ENCODE measurements around the gene ZRANB2.

The ZRANB2 gene

GRCh38 chr1:71027991-71028390 is 52.8 kb downstream of the ZRANB2 start:
- DNase-seq, result no peak

GRCh38 chr1:71026093-71026492 is 54.7 kb downstream of the ZRANB2 start:
- DNase-seq, result no peak

- DNase-seq, result no peak
Measured at GRCh38 chr1:71023515-71023914, 57.3 kb downstream of the ZRANB2 start.

GRCh38 chr1:71019233-71019969 is 61.4 kb downstream of the ZRANB2 start:
- DNase-seq, result no peak

GRCh38 chr1:71018791-71019190 is 62.0 kb downstream of the ZRANB2 start:
- no peak for DNase-seq

GRCh38 chr1:71015745-71016144 is 65.1 kb downstream of the ZRANB2 start:
- DNase-seq, result no peak

- DNase-seq, result peak; percentile 75
Measured at GRCh38 chr1:71014178-71014579, 66.7 kb downstream of the ZRANB2 start.

Measured in fibroblast of upper back skin (primary cell).